Pancreas (tissue), 10 donors: ENCODE measurements around the gene KCNJ9. TPM values are rescaled to one million over a fixed set of nuclear protein-coding genes. Genes with fewer than 3 reads are reported as not detected.
A peak's percentile ranks its signal among the peaks of the same experiment; 100 is the strongest.

Experiments
- ATAC-seq, 4 donors: fragments of 200-7000 bp; cut with Tn5 transposase; one replicate each; pipeline versions ENCODE4 v1.8.0 to v1.9.1; 2020; ENCODE audit warnings: mild to moderate bottlenecking in 4 of 4, moderate library complexity in 4 of 4
- DNase-seq, 6 donors: peaks; one replicate each; pipeline ENCODE4 v3.0.0-alpha.2; 2020
- FAIRE-seq: peaks from 2 replicates; lab custom pipeline; 2012; peaks lifted over from hg19 to GRCh38; lab: Jason Lieb, UNC
- H3K27ac ChIP-seq, 4 donors: fragments of 200-600 bp; sonication (generic); 1 replicate in 3 of 4; 2 replicates in 1 of 4; pipeline versions ENCODE4 v1.5.0 to v1.8.0; 2020
- H3K27me3 ChIP-seq, 4 donors: fragments of 200-600 bp; one replicate each; pipeline ENCODE4 v1.8.0; 2021
- H3K36me3 ChIP-seq, 3 donors: fragments of 200-600 bp; sonication (generic) in 1 of 3; one replicate each; pipeline versions ENCODE4 v1.5.0 to v1.8.0; 2020 to 2021
- H3K4me1 ChIP-seq, 3 donors: fragments of 200-600 bp; one replicate each; pipeline ENCODE4 v1.8.0; 2021
- H3K4me3 ChIP-seq, 4 donors: fragments of 200-600 bp; sonication (generic) in 2 of 4; one replicate each; pipeline versions ENCODE4 v1.5.0 to v1.8.0; 2020 to 2021
- H3K9me3 ChIP-seq, 4 donors: fragments of 200-600 bp; one replicate each; pipeline ENCODE4 v1.8.0; 2021
- WGBS, 2 donors: extraction: QIAGEN DNeasy Blood & Tissue Kit; methylation state at CpG; one replicate each; pipeline ENCODE4 v1.1.7; 2013; 5-methylcytosine and 5-hydroxymethylcytosine counted together
- intact Hi-C, 3 donors: fragments of 100-400 bp; cut with DNase I; formaldehyde crosslinking; loops; one replicate each; pipeline versions ENCODE4 v1.11.1 to v1.14.2; 2022
- polyA plus RNA-seq, 2 donors: library from polyadenylated mRNA; stranded (reverse); fragments of 200-250 nt; gene quantifications; one replicate each; pipeline ENCODE4 v1.2.3, GENCODE V29; 2013
- total RNA-seq, 6 donors: library from RNA; stranded (reverse); fragmentation: NEBNext Ultra II Directional in 4 of 6; extraction: Animal tissue kit (Norgen Biotek cat#: 25700) in 4 of 6; gene quantifications; one replicate each; pipeline versions ENCODE4 v1.2.1 to v1.2.4, GENCODE V29; 2021 to 2023
- TF ChIP-seq, protein P1 (sequence below), 4 donors: fragments of 200-600 bp; sonication (generic) in 3 of 4; IDR thresholded peaks; one replicate each; pipeline versions ENCODE4 v1.5.0 to v1.8.0; 2021; ENCODE audit warnings: antibody characterized with exemption in 4 of 4
- donor health status: healthy with polysubstance abuse.
- donor health status: DM: no; HTN: no; CAD: no; lungs with moderate emphysema.
- donor health status: DM: no; HTN: no; CAD: no.
- donor health status: control.
- donor health status: control.
- donor health status: Bipolar disorder and iron deficiency.
- donor health status: DM: yes; HTN: yes; CAD: no.
- donor health status: DM: no; HTN: no; CAD: no.
- donor health status: DM: no; HTN: no; CAD: no.
- donor health status: DM: yes; HTN: yes; CAD: no.

KCNJ9 gene
- total and polyA plus RNA-seq, 8 donors = 0.02 to 0.04 TPM; not detected in 6

GRCh38 chr1:160134791-160135572 lies 53.6 kb downstream of the KCNJ9 start:
- FAIRE-seq (no peak), DNase-seq (peak in 1 of 6 donors; percentile 30), ATAC-seq (no peak)
- TF ChIP-seq, protein P1, sequence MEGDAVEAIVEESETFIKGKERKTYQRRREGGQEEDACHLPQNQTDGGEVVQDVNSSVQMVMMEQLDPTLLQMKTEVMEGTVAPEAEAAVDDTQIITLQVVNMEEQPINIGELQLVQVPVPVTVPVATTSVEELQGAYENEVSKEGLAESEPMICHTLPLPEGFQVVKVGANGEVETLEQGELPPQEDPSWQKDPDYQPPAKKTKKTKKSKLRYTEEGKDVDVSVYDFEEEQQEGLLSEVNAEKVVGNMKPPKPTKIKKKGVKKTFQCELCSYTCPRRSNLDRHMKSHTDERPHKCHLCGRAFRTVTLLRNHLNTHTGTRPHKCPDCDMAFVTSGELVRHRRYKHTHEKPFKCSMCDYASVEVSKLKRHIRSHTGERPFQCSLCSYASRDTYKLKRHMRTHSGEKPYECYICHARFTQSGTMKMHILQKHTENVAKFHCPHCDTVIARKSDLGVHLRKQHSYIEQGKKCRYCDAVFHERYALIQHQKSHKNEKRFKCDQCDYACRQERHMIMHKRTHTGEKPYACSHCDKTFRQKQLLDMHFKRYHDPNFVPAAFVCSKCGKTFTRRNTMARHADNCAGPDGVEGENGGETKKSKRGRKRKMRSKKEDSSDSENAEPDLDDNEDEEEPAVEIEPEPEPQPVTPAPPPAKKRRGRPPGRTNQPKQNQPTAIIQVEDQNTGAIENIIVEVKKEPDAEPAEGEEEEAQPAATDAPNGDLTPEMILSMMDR (IDR thresholded peaks at IDR 0.05) = no peak
- Histone ChIP-seq H3K4me1 (no peaks in the 10 kb centered on the region), H3K36me3 (no peaks in the 10 kb centered on the region), H3K27ac (no peak overlapping the region), H3K27me3 (no peaks in the 10 kb centered on the region), H3K4me3 (no peak overlapping the region), H3K9me3 (no peaks in the 10 kb centered on the region)
- intact Hi-C loops = no loop called here
- 72 to 76% methylated on average over 20 of the region's 20 CpGs for WGBS, 2 donors

DNA sequence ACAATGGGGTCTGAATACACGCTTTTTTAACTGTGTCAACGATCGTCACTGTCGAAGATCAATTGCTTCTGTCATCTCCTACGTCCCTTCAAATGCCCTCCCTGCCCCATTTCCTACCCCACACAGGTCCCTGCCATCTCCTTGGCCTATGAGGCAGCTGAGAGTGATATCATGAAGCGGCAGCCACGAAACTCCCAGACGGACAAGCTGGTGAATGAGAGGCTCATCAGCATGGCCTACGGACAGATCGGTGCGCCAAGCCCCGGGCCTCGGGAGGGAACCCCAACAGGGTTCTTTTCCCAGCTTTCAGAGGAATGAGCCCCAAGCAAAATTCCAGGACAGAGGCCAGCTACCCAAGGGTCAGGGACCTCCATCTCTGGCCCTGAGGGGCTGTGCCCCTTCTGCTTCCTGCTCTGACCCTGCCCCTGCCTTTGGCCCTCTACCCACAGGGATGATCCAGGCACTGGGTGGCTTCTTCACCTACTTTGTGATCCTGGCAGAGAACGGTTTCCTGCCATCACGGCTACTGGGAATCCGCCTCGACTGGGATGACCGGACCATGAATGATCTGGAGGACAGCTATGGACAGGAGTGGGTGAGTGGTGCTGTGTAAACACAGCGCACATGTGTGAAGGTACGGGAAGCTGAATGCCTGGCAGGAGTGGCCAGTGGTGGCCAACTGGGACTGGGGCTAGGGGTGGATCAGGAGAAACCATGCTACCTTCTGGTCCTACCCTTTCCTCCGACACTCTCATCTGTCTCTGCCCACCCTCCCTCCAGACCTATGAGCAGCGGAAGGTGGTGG lies 55.0 kb downstream of the KCNJ9 start:
- Histone ChIP-seq H3K4me1 (no peaks in the 10 kb centered on the region), H3K27me3 (no peaks in the 10 kb centered on the region), H3K4me3 (no peak overlapping the region), H3K27ac (no peak overlapping the region), H3K36me3 (no peaks in the 10 kb centered on the region), H3K9me3 (no peaks in the 10 kb centered on the region)
- intact Hi-C loops = no loop called here
- no peak for ATAC-seq
- no peak for DNase-seq
- TF ChIP-seq, protein P1 (IDR thresholded peaks at IDR 0.05) = no peak
- 75 to 84% methylated on average over 22 of the region's 22 CpGs for WGBS, 2 donors
- no peak for FAIRE-seq

DNA sequence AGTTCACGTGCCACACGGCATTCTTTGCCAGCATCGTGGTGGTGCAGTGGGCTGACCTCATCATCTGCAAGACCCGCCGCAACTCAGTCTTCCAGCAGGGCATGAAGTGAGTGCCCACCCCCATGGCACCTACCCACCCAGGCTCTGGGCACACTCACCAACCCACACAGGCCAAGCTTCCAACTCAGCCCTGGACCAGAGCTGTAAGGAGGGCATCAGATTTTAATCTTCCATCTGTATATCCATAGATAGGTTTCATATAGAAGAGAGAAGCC lies 55.5 kb downstream of the KCNJ9 start:
- no peaks in the 10 kb centered on the region for H3K27me3 ChIP-seq
- TF ChIP-seq, protein P1 (IDR thresholded peaks at IDR 0.05) = no peak
- intact Hi-C loops = no loop called here
- H3K9me3 ChIP-seq = no peaks in the 10 kb centered on the region
- no peak overlapping the region for H3K4me3 ChIP-seq
- ATAC-seq = no peak
- no peaks in the 10 kb centered on the region for H3K36me3 ChIP-seq
- no peak for FAIRE-seq
- no peak overlapping the region for H3K27ac ChIP-seq
- H3K4me1 ChIP-seq = no peaks in the 10 kb centered on the region
- no peak for DNase-seq
- 87 to 91% methylated on average over 5 of the region's 5 CpGs for WGBS, 2 donors

GRCh38 chr1:160137216-160137862 lies 56.0 kb downstream of the KCNJ9 start:
- no peaks in the 10 kb centered on the region for H3K36me3 ChIP-seq
- no peaks in the 10 kb centered on the region for H3K4me1 ChIP-seq
- no peaks in the 10 kb centered on the region for H3K9me3 ChIP-seq
- DNase-seq (no peak), ATAC-seq (no peak), FAIRE-seq (no peak)
- no peak overlapping the region for H3K4me3 ChIP-seq
- H3K27me3 ChIP-seq = no peaks in the 10 kb centered on the region
- 75 to 85% methylated on average over 8 of the region's 8 CpGs for WGBS, 2 donors
- TF ChIP-seq, protein P1 (IDR thresholded peaks at IDR 0.05) = no peak
- H3K27ac ChIP-seq = no peak overlapping the region
- intact Hi-C loops = no loop called here
